GM23338 (cell line): ENCODE data around the gene GRWD1. TPM values are rescaled to one million over a fixed set of nuclear protein-coding genes. Genes with fewer than 3 reads are reported as not detected.
A peak's percentile ranks its signal among the peaks of the same experiment; 100 is the strongest.

Source experiments
- ATAC-seq: fragments of 200-7000 bp; cut with Tn5 transposase; 3 replicates; pipeline ENCODE4 v1.9.1; 2020
- DNase-seq: peaks from one replicate; pipeline ENCODE4 v3.0.0-alpha.2; 2015; ENCODE audit warnings: low spot score
- H2AFZ ChIP-seq: fragments of 200-600 bp; sonication (generic); 2 replicates; pipeline ENCODE4 v1.8.0; 2016; ENCODE audit warnings: antibody characterized with exemption, mild to moderate bottlenecking, moderate library complexity
- H3F3A ChIP-seq: fragments of 200-600 bp; sonication (generic); replicated peaks from 2 replicates; pipeline ENCODE4 v1.8.0; 2017; ENCODE audit warnings: antibody characterized with exemption, mixed run types, low read depth
- H3K27ac ChIP-seq: fragments of 200-600 bp; sonication (generic); 2 replicates; pipeline ENCODE4 v1.6.1; 2016; ENCODE audit warnings: low read depth
- H3K27me3 ChIP-seq: fragments of 200-600 bp; sonication (generic); 2 replicates; pipeline ENCODE4 v1.8.0; 2016; ENCODE audit warnings: mild to moderate bottlenecking, mixed run types, moderate library complexity; ENCODE audit not compliant: insufficient read depth
- H3K36me3 ChIP-seq: fragments of 200-600 bp; sonication (generic); 2 replicates; pipeline ENCODE4 v1.8.0; 2016; ENCODE audit warnings: mild to moderate bottlenecking; ENCODE audit not compliant: insufficient read depth
- H3K4me1 ChIP-seq: fragments of 200-600 bp; sonication (generic); 2 replicates; pipeline ENCODE4 v1.8.0; 2016; ENCODE audit warnings: mild to moderate bottlenecking, moderate library complexity; ENCODE audit not compliant: insufficient read depth
- H3K4me2 ChIP-seq: fragments of 200-600 bp; sonication (generic); 2 replicates; pipeline ENCODE4 v1.7.1; 2017; ENCODE audit warnings: mixed run types
- H3K4me3 ChIP-seq: fragments of 200-600 bp; sonication (generic); 2 replicates; pipeline ENCODE4 v1.6.1; 2016; ENCODE audit warnings: mixed run types
- H3K79me2 ChIP-seq: fragments of 200-600 bp; sonication (generic); replicated peaks from 2 replicates; pipeline ENCODE4 v1.8.0; 2017; ENCODE audit warnings: mild to moderate bottlenecking; ENCODE audit not compliant: insufficient read depth
- H3K9me2 ChIP-seq: fragments of 200-600 bp; sonication (generic); 2 replicates; pipeline ENCODE4 v1.8.0; 2017; ENCODE audit not compliant: insufficient read depth
- H4K20me1 ChIP-seq: fragments of 200-600 bp; sonication (generic); replicated peaks from 2 replicates; pipeline ENCODE4 v1.8.0; 2017; ENCODE audit warnings: mild to moderate bottlenecking; ENCODE audit not compliant: insufficient read depth
- H3K27ac Mint-ChIP-seq: 2 replicates; pipeline ENCODE4 v1.8.0; 2020; ENCODE audit warnings: inconsistent platforms, mild to moderate bottlenecking, moderate library complexity, mixed read lengths
- H3K27me3 Mint-ChIP-seq: 3 replicates; pipeline ENCODE4 v1.8.0; 2022; ENCODE audit warnings: low read depth, mild to moderate bottlenecking, moderate library complexity, mixed read lengths, inconsistent platforms; ENCODE audit not compliant: insufficient read depth, poor library complexity
- H3K36me3 Mint-ChIP-seq: 3 replicates; pipeline ENCODE4 v1.8.0; 2021; ENCODE audit warnings: low read depth, mild to moderate bottlenecking, inconsistent platforms, moderate library complexity, mixed read lengths
- H3K4me1 Mint-ChIP-seq: 3 replicates; pipeline ENCODE4 v1.8.0; 2020; ENCODE audit warnings: mild to moderate bottlenecking, inconsistent platforms, mixed read lengths
- H3K4me3 Mint-ChIP-seq: 3 replicates; pipeline ENCODE4 v1.8.0; 2021; ENCODE audit warnings: moderate library complexity, mild to moderate bottlenecking, inconsistent platforms, mixed read lengths
- H3K9me3 Mint-ChIP-seq: 3 replicates; pipeline ENCODE4 v1.8.0; 2020; ENCODE audit warnings: moderate library complexity, mild to moderate bottlenecking, inconsistent platforms, mixed read lengths
- CREB1 ChIP-seq: fragments of 250-450 bp; sonication (Bioruptor Pico); IDR thresholded peaks from 2 replicates; pipeline ENCODE4 v1.5.0; 2020; ENCODE audit warnings: low read depth, mild to moderate bottlenecking, moderate library complexity
- CTCF ChIP-seq, 2 experiments: fragments of 200-600 bp in 1 of 2; sonication (generic) in 1 of 2; conservative IDR thresholded peaks; 2 replicates each; pipeline versions ENCODE4 v1.5.1 to v1.6.1; 2016 to 2017; ENCODE audit warnings: antibody characterized with exemption in 2 of 2, low read depth in 2 of 2, mild to moderate bottlenecking in 2 of 2, moderate library complexity in 1 of 2
- ETS1 ChIP-seq: IDR thresholded peaks from 2 replicates; pipeline ENCODE4 v1.6.1; 2016; ENCODE audit warnings: antibody characterized with exemption
- JUNB ChIP-seq: IDR thresholded peaks from one replicate; pipeline ENCODE4 v1.6.1; 2016; ENCODE audit warnings: antibody characterized with exemption; ENCODE audit not compliant: unreplicated experiment
- NANOG ChIP-seq: IDR thresholded peaks from 2 replicates; pipeline ENCODE4 v1.6.1; 2016; ENCODE audit warnings: antibody characterized with exemption, borderline replicate concordance
- REST ChIP-seq: IDR thresholded peaks from one replicate; pipeline ENCODE4 v1.6.1; 2018; ENCODE audit warnings: antibody characterized with exemption; ENCODE audit not compliant: unreplicated experiment
- STAT1 ChIP-seq: IDR thresholded peaks from one replicate; pipeline ENCODE4 v1.6.1; 2016; ENCODE audit warnings: antibody characterized with exemption; ENCODE audit not compliant: unreplicated experiment
- ZNF114 ChIP-seq: fragments of 250-450 bp; sonication (Bioruptor Pico); IDR thresholded peaks from 2 replicates; pipeline ENCODE4 v1.5.0; 2020; ENCODE audit warnings: mild to moderate bottlenecking, moderate library complexity
- ZNF331 ChIP-seq: fragments of 250-450 bp; sonication (Bioruptor Pico); IDR thresholded peaks from 2 replicates; pipeline ENCODE4 v1.5.0; 2020; ENCODE audit warnings: low read depth, mild to moderate bottlenecking, moderate library complexity
- polyA plus RNA-seq: library from polyadenylated mRNA; unstranded; fragments of >200 nt; fragmentation: Nextera tagmentation; extraction: Ambion mirVana; gene quantifications from 2 replicates; pipeline ENCODE4 v1.2.1, GENCODE V29; 2016
- total RNA-seq: library from RNA; depleted of rRNA; stranded (reverse); fragments of >200 nt; shearing (Covaris generic); gene quantifications from 2 replicates; pipeline ENCODE4 v1.2.3, GENCODE V29; 2014

Gene GRWD1
- total and polyA plus RNA-seq, 2 experiments from 2014 or later, result 23.2 to 58.0 TPM

- Histone ChIP-seq H3K36me3 (no peaks in the 10 kb centered on the region), H4K20me1 (peaks cover 6% of the 10 kb centered on the region; the same call in 1 of the 2 replicates), H2AFZ (no peak overlapping the region), H3K79me2 (no peaks in the 10 kb centered on the region), H3K9me2 (no peaks in the 10 kb centered on the region), H3K27me3 (no peaks in the 10 kb centered on the region), H3K27ac (no peak overlapping the region), H3K4me1 (peaks cover 12% of the 10 kb centered on the region; the same call in 1 of the 2 replicates), H3K4me2 (no peak overlapping the region), H3F3A (peaks cover 31% of the 10 kb centered on the region), H3K4me3 (no peak overlapping the region)
- H3K27ac Mint-ChIP-seq, result no peak overlapping the region
- DNase-seq (no peak), ATAC-seq (no peak)
- no peak overlapping the region; the same call in 2 of the 3 replicates for H3K4me3 Mint-ChIP-seq
- H3K4me1 Mint-ChIP-seq, result peaks cover 20% of the 10 kb centered on the region
- peaks cover 2% of the 10 kb centered on the region for H3K9me3 Mint-ChIP-seq
- peaks cover 11% of the 10 kb centered on the region for H3K36me3 Mint-ChIP-seq
- peaks cover 48% of the 10 kb centered on the region for H3K27me3 Mint-ChIP-seq
- no peak for TF ChIP-seq ZNF331 (CRISPR knock-in tag)
- TF ChIP-seq ETS1, result no peak
- TF ChIP-seq ZNF114 (CRISPR knock-in tag), result no peak
- TF ChIP-seq NANOG, result no peak
- no peak for TF ChIP-seq JUNB
- no peak for TF ChIP-seq CTCF (conservative IDR thresholded peaks at IDR 0.05; ENCODE audit: low read depth in 2 of 2)
- no peak for TF ChIP-seq STAT1
These were observed 38.6 kb downstream of the GRWD1 start for GRCh38 chr19:48484247-48484893.

- H3K27me3 Mint-ChIP-seq, result peaks cover 48% of the 10 kb centered on the region
- H3K9me2 ChIP-seq, result no peaks in the 10 kb centered on the region
- H3K4me3 Mint-ChIP-seq, result no peak overlapping the region
- DNase-seq (peak; percentile 60), ATAC-seq (no peak)
- no peak overlapping the region for H3K27ac Mint-ChIP-seq
- peaks cover 2% of the 10 kb centered on the region for H3K9me3 Mint-ChIP-seq
- no peak overlapping the region for H2AFZ ChIP-seq
- H3K79me2 ChIP-seq, result no peaks in the 10 kb centered on the region
- H3K4me2 ChIP-seq, result no peak overlapping the region
- H3K27ac ChIP-seq, result no peak overlapping the region
- no peaks in the 10 kb centered on the region for H3K27me3 ChIP-seq
- H3K36me3 Mint-ChIP-seq, result peaks cover 8% of the 10 kb centered on the region
- H4K20me1 ChIP-seq, result peaks cover 6% of the 10 kb centered on the region; the same call in 1 of the 2 replicates
- H3K4me3 ChIP-seq, result no peak overlapping the region
- H3K36me3 ChIP-seq, result no peaks in the 10 kb centered on the region
- peaks cover 15% of the 10 kb centered on the region for H3K4me1 ChIP-seq
- H3K4me1 Mint-ChIP-seq, result peaks cover 17% of the 10 kb centered on the region
- H3F3A ChIP-seq, result peaks cover 27% of the 10 kb centered on the region
- TF ChIP-seq ZNF114 (CRISPR knock-in tag) (no peak), REST (no peak), CREB1 (no peak), ETS1 (no peak)
These were observed 39.3 kb downstream of the GRWD1 start for GRCh38 chr19:48484931-48485612.
